ENCODE measurements around the gene ITGB2. TPM values are rescaled to one million over a fixed set of nuclear protein-coding genes. Genes with fewer than 3 reads are reported as not detected.

The ITGB2 gene
- polyA plus RNA-seq, 1 of the 3 experiments (the other 2 are of a cell fraction) = 0.77 TPM

DNA sequence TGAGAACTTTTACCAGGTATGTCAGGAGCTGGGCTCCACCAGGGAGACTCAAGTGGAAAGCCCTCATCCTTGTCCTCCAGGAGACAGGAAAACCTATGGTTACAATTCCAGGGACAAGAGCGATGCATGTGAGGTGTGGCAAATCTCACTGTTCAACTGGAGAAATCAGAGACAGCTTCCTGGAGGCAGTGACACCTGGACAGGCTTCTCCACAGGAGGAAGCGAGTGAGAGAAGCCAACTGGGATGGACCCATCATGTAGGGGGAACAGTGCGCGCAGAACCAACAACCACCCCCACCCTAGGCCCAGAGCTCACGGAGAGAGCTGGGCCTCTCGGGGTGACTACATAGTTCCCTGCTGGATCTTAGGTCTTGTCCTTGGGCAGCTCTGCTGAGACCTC lies 13.6 kb upstream of the ITGB2 start (continued):
- no peak for TF ChIP-seq GABPA (IDR thresholded peaks at IDR 0.05; ENCODE audit: low read depth)
- no peak for TF ChIP-seq SMC3 (IDR thresholded peaks at IDR 0.05; ENCODE audit: low read depth, low read length)

DNA sequence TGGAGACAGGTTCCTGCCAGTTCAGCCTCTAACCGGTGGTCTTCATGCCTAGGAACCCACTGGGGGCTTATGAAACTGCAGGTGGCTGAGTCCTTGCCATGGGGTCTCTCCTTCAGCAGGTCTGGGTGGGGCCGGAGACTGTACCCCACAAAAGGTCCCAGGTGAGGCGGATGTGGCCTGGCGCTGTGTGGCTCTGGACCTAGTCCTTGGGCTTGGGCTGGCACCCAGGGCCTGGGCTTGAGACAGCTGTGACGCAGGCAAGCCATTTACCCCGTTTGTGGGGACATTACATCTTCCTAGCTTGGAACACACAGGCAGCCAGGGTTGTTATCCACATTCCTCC lies 13.2 kb upstream of the ITGB2 start:
- WGBS (ENCODE audit: low lambda C conversion rate) = 84% methylated on average over 5 of the region's 6 CpGs
- CTCF ChIA-PET = interaction anchor here (1.4 to 4.9 kb wide), 8 partner anchors 15 to 203 kb away, joined by 4 to 54 read pairs (median 9); partner anchors contain the start of gene UBE2G2

DNA sequence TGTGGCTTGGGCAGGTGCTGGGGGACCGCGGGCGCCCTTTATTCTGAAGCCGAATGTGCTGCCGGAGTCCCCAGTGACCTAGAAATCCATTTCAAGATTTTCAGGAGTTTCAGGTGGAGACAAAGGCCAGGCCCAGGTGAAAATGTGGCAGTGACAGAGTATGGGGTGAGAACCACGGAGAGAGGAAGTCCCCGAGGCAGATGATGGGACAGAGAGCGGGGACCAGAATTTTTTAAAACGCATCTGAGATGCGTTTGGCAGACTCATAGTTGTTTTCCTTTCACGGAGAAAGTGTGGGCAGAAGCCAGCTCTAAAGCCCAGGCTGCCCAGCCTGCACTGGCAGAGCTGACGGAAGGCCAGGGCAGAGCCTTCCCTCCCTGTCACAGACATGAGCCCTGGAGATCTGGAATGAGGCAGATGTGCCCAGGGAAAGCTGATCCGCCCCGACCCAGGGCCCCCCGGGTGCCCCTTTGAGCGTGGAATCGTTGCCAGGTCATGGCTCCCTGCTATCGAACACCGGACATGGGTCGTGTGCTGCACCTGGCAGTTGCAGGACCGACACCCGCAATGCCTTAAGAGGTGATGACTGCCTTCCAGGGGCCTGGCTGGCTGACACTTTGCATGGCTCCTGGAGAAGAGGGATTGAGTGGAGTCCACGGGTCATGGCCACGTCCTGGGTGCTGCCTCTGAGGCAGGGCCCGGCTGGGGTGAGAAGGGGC lies 12.7 kb upstream of the ITGB2 start:
- CTCF ChIA-PET = interaction anchor here (1.1 to 4.9 kb wide), 12 partner anchors 12 to 204 kb away, joined by 3 to 54 read pairs (median 6); partner anchors contain the start of genes ITGB2 and UBE2G2
- Histone ChIP-seq H3F3A (replicated peaks; ENCODE audit: insufficient read depth) (peaks cover 8% of the 10 kb centered on the region), H3K4me3 (ENCODE audit: low read depth in 2 of 2, low read length in 1 of 2) (no peak overlapping the region), H2AFZ (ENCODE audit: low read depth) (no peak overlapping the region), H3K9me3 (no peaks in the 10 kb centered on the region), H3K4me1 (ENCODE audit: control insufficient read depth in 1 of 2, insufficient read depth in 2 of 2, low read depth in 1 of 2, low read length in 1 of 2) (peaks cover 8 to 11% of the 10 kb centered on the region in 2 experiments; a peak in 2 of 4 replicates), H3K9me2 (no peaks in the 10 kb centered on the region), H4K20me1 (ENCODE audit: insufficient read depth) (peaks cover 11% of the 10 kb centered on the region; the same call in 1 of the 2 replicates), H3K27ac (ENCODE audit: low read depth in 2 of 2, low read length in 1 of 2) (no peak overlapping the region), H3K4me2 (no peak overlapping the region), H3K9ac (no peak overlapping the region), H3K27me3 (ENCODE audit: insufficient read depth) (peaks cover 15% of the 10 kb centered on the region), H3K36me3 (replicated peaks in 1 of 2; ENCODE audit: control insufficient read depth in 1 of 2, insufficient read depth in 2 of 2, low read length in 1 of 2) (no peaks in the 10 kb centered on the region), H3K79me2 (ENCODE audit: insufficient read depth) (no peaks in the 10 kb centered on the region)
- no peak for DNase-seq
- WGBS (ENCODE audit: low lambda C conversion rate) = 95% methylated on average over 14 of the region's 25 CpGs
- POLR2A ChIA-PET = no interaction called here
- TF ChIP-seq, protein P1, sequence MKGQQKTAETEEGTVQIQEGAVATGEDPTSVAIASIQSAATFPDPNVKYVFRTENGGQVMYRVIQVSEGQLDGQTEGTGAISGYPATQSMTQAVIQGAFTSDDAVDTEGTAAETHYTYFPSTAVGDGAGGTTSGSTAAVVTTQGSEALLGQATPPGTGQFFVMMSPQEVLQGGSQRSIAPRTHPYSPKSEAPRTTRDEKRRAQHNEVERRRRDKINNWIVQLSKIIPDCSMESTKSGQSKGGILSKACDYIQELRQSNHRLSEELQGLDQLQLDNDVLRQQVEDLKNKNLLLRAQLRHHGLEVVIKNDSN (IDR thresholded peaks at IDR 0.05; ENCODE audit: borderline replicate concordance, low read depth) = no peak
- TF ChIP-seq MEF2A (IDR thresholded peaks at IDR 0.05; ENCODE audit: borderline replicate concordance, low read depth) (no peak), JUND (IDR thresholded peaks at IDR 0.05) (no peak), RXRA (IDR thresholded peaks at IDR 0.05; ENCODE audit: borderline replicate concordance, low read depth) (no peak), FOXM1 (IDR thresholded peaks at IDR 0.05; ENCODE audit: low read depth) (no peak), GABPA (IDR thresholded peaks at IDR 0.05; ENCODE audit: low read depth) (no peak), POLR2AphosphoS5 (IDR thresholded peaks at IDR 0.05; ENCODE audit: low read depth, low read length) (no peak), SIN3A (IDR thresholded peaks at IDR 0.05; ENCODE audit: borderline replicate concordance, low read depth, low read length) (no peak), RAD21 (IDR thresholded peaks at IDR 0.05; ENCODE audit: low read length) (no peak), FOSL2 (IDR thresholded peaks at IDR 0.05; ENCODE audit: borderline replicate concordance, low read depth) (no peak), RCOR1 (IDR thresholded peaks at IDR 0.05; ENCODE audit: low read length) (no peak), GATA2 (CRISPR knock-in tag; IDR thresholded peaks at IDR 0.05) (no peak)
- TF ChIP-seq, protein P2, sequence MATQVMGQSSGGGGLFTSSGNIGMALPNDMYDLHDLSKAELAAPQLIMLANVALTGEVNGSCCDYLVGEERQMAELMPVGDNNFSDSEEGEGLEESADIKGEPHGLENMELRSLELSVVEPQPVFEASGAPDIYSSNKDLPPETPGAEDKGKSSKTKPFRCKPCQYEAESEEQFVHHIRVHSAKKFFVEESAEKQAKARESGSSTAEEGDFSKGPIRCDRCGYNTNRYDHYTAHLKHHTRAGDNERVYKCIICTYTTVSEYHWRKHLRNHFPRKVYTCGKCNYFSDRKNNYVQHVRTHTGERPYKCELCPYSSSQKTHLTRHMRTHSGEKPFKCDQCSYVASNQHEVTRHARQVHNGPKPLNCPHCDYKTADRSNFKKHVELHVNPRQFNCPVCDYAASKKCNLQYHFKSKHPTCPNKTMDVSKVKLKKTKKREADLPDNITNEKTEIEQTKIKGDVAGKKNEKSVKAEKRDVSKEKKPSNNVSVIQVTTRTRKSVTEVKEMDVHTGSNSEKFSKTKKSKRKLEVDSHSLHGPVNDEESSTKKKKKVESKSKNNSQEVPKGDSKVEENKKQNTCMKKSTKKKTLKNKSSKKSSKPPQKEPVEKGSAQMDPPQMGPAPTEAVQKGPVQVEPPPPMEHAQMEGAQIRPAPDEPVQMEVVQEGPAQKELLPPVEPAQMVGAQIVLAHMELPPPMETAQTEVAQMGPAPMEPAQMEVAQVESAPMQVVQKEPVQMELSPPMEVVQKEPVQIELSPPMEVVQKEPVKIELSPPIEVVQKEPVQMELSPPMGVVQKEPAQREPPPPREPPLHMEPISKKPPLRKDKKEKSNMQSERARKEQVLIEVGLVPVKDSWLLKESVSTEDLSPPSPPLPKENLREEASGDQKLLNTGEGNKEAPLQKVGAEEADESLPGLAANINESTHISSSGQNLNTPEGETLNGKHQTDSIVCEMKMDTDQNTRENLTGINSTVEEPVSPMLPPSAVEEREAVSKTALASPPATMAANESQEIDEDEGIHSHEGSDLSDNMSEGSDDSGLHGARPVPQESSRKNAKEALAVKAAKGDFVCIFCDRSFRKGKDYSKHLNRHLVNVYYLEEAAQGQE (IDR thresholded peaks at IDR 0.05; ENCODE audit: low read depth, low read length) = no peak

More for the DNA sequence above, 13.2 kb upstream of the ITGB2 start:
- Histone ChIP-seq H3K36me3 (replicated peaks in 1 of 2; ENCODE audit: control insufficient read depth in 1 of 2, insufficient read depth in 2 of 2, low read length in 1 of 2) (no peaks in the 10 kb centered on the region), H3K9me2 (no peaks in the 10 kb centered on the region), H3K27ac (ENCODE audit: low read depth in 2 of 2, low read length in 1 of 2) (no peak overlapping the region), H3K4me3 (ENCODE audit: low read depth in 2 of 2, low read length in 1 of 2) (no peak overlapping the region), H3K4me1 (ENCODE audit: control insufficient read depth in 1 of 2, insufficient read depth in 2 of 2, low read depth in 1 of 2, low read length in 1 of 2) (peaks cover 10 to 11% of the 10 kb centered on the region in 2 experiments; a peak in 2 of 4 replicates), H3K9ac (no peak overlapping the region), H4K20me1 (ENCODE audit: insufficient read depth) (peaks cover 11% of the 10 kb centered on the region; the same call in 1 of the 2 replicates), H3K9me3 (no peaks in the 10 kb centered on the region), H3K4me2 (no peak overlapping the region), H3F3A (replicated peaks; ENCODE audit: insufficient read depth) (peaks cover 8% of the 10 kb centered on the region), H3K79me2 (ENCODE audit: insufficient read depth) (peaks cover 2% of the 10 kb centered on the region; the same call in 1 of the 2 replicates), H3K27me3 (ENCODE audit: insufficient read depth) (peaks cover 15% of the 10 kb centered on the region), H2AFZ (ENCODE audit: low read depth) (no peak overlapping the region)
- no peak for DNase-seq
- no peak for TF ChIP-seq SMC3 (IDR thresholded peaks at IDR 0.05; ENCODE audit: low read depth, low read length)
- TF ChIP-seq, protein P1 (IDR thresholded peaks at IDR 0.05; ENCODE audit: borderline replicate concordance, low read depth) = no peak
- TF ChIP-seq, protein P3, sequence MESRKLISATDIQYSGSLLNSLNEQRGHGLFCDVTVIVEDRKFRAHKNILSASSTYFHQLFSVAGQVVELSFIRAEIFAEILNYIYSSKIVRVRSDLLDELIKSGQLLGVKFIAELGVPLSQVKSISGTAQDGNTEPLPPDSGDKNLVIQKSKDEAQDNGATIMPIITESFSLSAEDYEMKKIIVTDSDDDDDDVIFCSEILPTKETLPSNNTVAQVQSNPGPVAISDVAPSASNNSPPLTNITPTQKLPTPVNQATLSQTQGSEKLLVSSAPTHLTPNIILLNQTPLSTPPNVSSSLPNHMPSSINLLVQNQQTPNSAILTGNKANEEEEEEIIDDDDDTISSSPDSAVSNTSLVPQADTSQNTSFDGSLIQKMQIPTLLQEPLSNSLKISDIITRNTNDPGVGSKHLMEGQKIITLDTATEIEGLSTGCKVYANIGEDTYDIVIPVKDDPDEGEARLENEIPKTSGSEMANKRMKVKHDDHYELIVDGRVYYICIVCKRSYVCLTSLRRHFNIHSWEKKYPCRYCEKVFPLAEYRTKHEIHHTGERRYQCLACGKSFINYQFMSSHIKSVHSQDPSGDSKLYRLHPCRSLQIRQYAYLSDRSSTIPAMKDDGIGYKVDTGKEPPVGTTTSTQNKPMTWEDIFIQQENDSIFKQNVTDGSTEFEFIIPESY (IDR thresholded peaks at IDR 0.05; ENCODE audit: borderline replicate concordance, low read depth) = no peak
- no peak for TF ChIP-seq NFIC (IDR thresholded peaks at IDR 0.05; ENCODE audit: borderline replicate concordance)
- POLR2A ChIA-PET = no interaction called here
